H1 (cell line): Measurements from ENCODE around the gene GAPDH. TPM values are rescaled to one million over a fixed set of nuclear protein-coding genes. Genes with fewer than 3 reads are reported as not detected.

ENCODE experiments used
- CTCF ChIA-PET: fragments of 300-600 bp; sonication (Branson Sonifier 250); formaldehyde crosslinking; loops from one replicate; lab custom pipeline; 2021; ENCODE audit not compliant: partially characterized antibody; lab: Charles Lee
- POLR2A ChIA-PET: fragments of 300-600 bp; sonication (Branson Sonifier 250); formaldehyde crosslinking; loops from one replicate; lab custom pipeline; 2021; ENCODE audit warnings: inconsistent platforms; ENCODE audit not compliant: partially characterized antibody; lab: Charles Lee
- DNase-seq, 2 experiments: peaks; one replicate each; pipeline versions ENCODE4 v3.0.0 to v3.0.0-alpha.2; 2010 to 2022; ENCODE audit warnings: low spot score in 2 of 2, low read depth in 1 of 2, mixed read lengths in 1 of 2
- FAIRE-seq: peaks from 2 replicates; lab custom pipeline; 2011; peaks lifted over from hg19 to GRCh38; lab: Jason Lieb, UNC
- H2AFZ ChIP-seq: 2 replicates; pipeline ENCODE4 v1.8.1; 2012; ENCODE audit warnings: low read length, inconsistent platforms
- H2AK5ac ChIP-seq: 2 replicates; pipeline ENCODE4 v1.6.1; 2013; ENCODE audit warnings: low read depth, low read length
- H2BK120ac ChIP-seq: replicated peaks from 2 replicates; pipeline ENCODE3; 2013; ENCODE audit warnings: low read depth, low read length, inconsistent platforms
- H2BK12ac ChIP-seq: 2 replicates; pipeline ENCODE4 v1.6.1; 2013; ENCODE audit warnings: low read depth, low read length
- H2BK15ac ChIP-seq: 2 replicates; pipeline ENCODE4 v1.6.1; 2013; ENCODE audit warnings: low read length
- H2BK20ac ChIP-seq: 2 replicates; pipeline ENCODE4 v1.6.1; 2013; ENCODE audit warnings: low read length
- H2BK5ac ChIP-seq: 2 replicates; pipeline ENCODE4 v1.6.1; 2013; ENCODE audit warnings: low read depth, low read length
- H3K14ac ChIP-seq: 2 replicates; pipeline ENCODE4 v1.6.1; 2013; ENCODE audit warnings: inconsistent platforms; ENCODE audit not compliant: insufficient read length
- H3K18ac ChIP-seq: 2 replicates; pipeline ENCODE4 v1.6.1; 2013; ENCODE audit warnings: low read length; ENCODE audit errors: extremely low read depth
- H3K23ac ChIP-seq: 2 replicates; pipeline ENCODE4 v1.6.1; 2013; ENCODE audit warnings: inconsistent platforms; ENCODE audit not compliant: insufficient read length
- H3K23me2 ChIP-seq: 2 replicates; pipeline ENCODE4 v1.6.1; 2013; ENCODE audit warnings: low read depth, low read length
- H3K27ac ChIP-seq: 2 replicates; pipeline ENCODE4 v1.6.1; 2011; ENCODE audit warnings: low read depth, low read length, inconsistent platforms
- H3K27me3 ChIP-seq, 4 experiments: replicated peaks in 1 of 4; 1 replicate in 1 of 4; 2 replicates in 3 of 4; pipeline versions ENCODE4 v1.6.1 to v1.8.1; 2011 to 2013; ENCODE audit warnings: low read length in 3 of 4, mild to moderate bottlenecking in 3 of 4, inconsistent platforms in 2 of 4, mixed read lengths in 2 of 4, moderate library complexity in 1 of 4; ENCODE audit not compliant: control insufficient read depth in 3 of 4, insufficient read depth in 3 of 4; ENCODE audit errors: extremely low read depth in 1 of 4
- H3K36me3 ChIP-seq, 4 experiments: 2 replicates each; pipeline versions ENCODE4 v1.6.1 to v1.8.1; 2011 to 2013; ENCODE audit warnings: mild to moderate bottlenecking in 4 of 4, low read length in 3 of 4, moderate library complexity in 2 of 4, control low read depth in 1 of 4, inconsistent platforms in 1 of 4; ENCODE audit not compliant: insufficient read depth in 4 of 4, control insufficient read depth in 2 of 4
- H3K4ac ChIP-seq: replicated peaks from 2 replicates; pipeline ENCODE3; 2013; ENCODE audit warnings: low read length, low read depth, mixed read lengths, inconsistent platforms; ENCODE audit not compliant: insufficient read length
- H3K4me1 ChIP-seq, 4 experiments: replicated peaks in 1 of 4; 1 replicate in 1 of 4; 2 replicates in 3 of 4; pipeline versions ENCODE4 v1.6.1 to v1.8.1; 2011 to 2013; ENCODE audit warnings: low read length in 3 of 4, inconsistent platforms in 2 of 4, mixed read lengths in 1 of 4; ENCODE audit not compliant: insufficient read depth in 4 of 4, control insufficient read depth in 3 of 4
- H3K4me2 ChIP-seq, 2 experiments: 2 replicates each; pipeline versions ENCODE4 v1.6.1 to v1.8.1; 2011 to 2013; ENCODE audit warnings: low read depth in 2 of 2, low read length in 2 of 2, control low read depth in 1 of 2, inconsistent platforms in 1 of 2, mild to moderate bottlenecking in 1 of 2; ENCODE audit not compliant: insufficient read depth in 1 of 2
- H3K4me3 ChIP-seq, 4 experiments: fragments of 200-600, 300-600 bp in 1 of 4; sonication (generic), shearing (Covaris generic), sonication (Bioruptor Twin) in 1 of 4; 2 replicates each; pipeline versions ENCODE4 v1.5.1 to v1.8.1; 2011 to 2016; ENCODE audit warnings: low read length in 4 of 4, low read depth in 3 of 4, control low read depth in 2 of 4, inconsistent platforms in 2 of 4, mild to moderate bottlenecking in 2 of 4, mixed read lengths in 1 of 4, moderate library complexity in 1 of 4; ENCODE audit not compliant: insufficient read depth in 2 of 4; ENCODE audit errors: extremely low read depth in 1 of 4
- H3K56ac ChIP-seq: replicated peaks from 2 replicates; pipeline ENCODE3; 2013; ENCODE audit warnings: low read depth, mild to moderate bottlenecking, mixed read lengths, low read length, inconsistent platforms; ENCODE audit not compliant: insufficient read length
- H3K79me1 ChIP-seq: 2 replicates; pipeline ENCODE4 v1.6.1; 2013; ENCODE audit warnings: low read depth, low read length, control low read depth
- H3K79me2 ChIP-seq, 2 experiments: 2 replicates each; pipeline versions ENCODE4 v1.6.1 to v1.8.1; 2012 to 2013; ENCODE audit warnings: low read length in 2 of 2, mild to moderate bottlenecking in 2 of 2, inconsistent platforms in 1 of 2; ENCODE audit not compliant: insufficient read depth in 2 of 2, control insufficient read depth in 1 of 2
- H3K9ac ChIP-seq, 4 experiments: replicated peaks in 1 of 4; 1 replicate in 1 of 4; 2 replicates in 3 of 4; pipeline versions ENCODE4 v1.6.1 to v1.8.1; 2011 to 2013; ENCODE audit warnings: low read depth in 3 of 4, low read length in 3 of 4, control low read depth in 2 of 4, mild to moderate bottlenecking in 2 of 4, moderate library complexity in 2 of 4, inconsistent platforms in 1 of 4; ENCODE audit errors: extremely low read depth in 1 of 4
- H3K9me3 ChIP-seq, 2 experiments: 2 replicates each; pipeline versions ENCODE4 v1.6.1 to v1.8.1; 2012 to 2013; ENCODE audit warnings: mild to moderate bottlenecking in 2 of 2, moderate library complexity in 2 of 2, control low read depth in 1 of 2, inconsistent platforms in 1 of 2, low read depth in 1 of 2, low read length in 1 of 2, mixed read lengths in 1 of 2; ENCODE audit not compliant: insufficient read depth in 2 of 2
- H4K20me1 ChIP-seq, 2 experiments: replicated peaks in 1 of 2; 2 replicates each; pipeline versions ENCODE3 to v1.8.1; 2011 to 2013; ENCODE audit warnings: inconsistent platforms in 2 of 2, low read length in 2 of 2, mild to moderate bottlenecking in 1 of 2; ENCODE audit not compliant: insufficient read depth in 2 of 2, control insufficient read depth in 1 of 2
- H4K5ac ChIP-seq: 2 replicates; pipeline ENCODE4 v1.6.1; 2013; ENCODE audit warnings: low read length, low read depth, mixed read lengths, inconsistent platforms; ENCODE audit not compliant: insufficient read length
- H4K8ac ChIP-seq: 2 replicates; pipeline ENCODE4 v1.8.0; 2013; ENCODE audit warnings: mild to moderate bottlenecking, moderate library complexity, low read length, inconsistent platforms; ENCODE audit not compliant: insufficient read depth; ENCODE audit errors: extremely low read depth
- H4K91ac ChIP-seq: replicated peaks from 2 replicates; pipeline ENCODE3; 2013; ENCODE audit warnings: low read length, mixed read lengths, inconsistent platforms; ENCODE audit not compliant: insufficient read length
- KDM1A ChIP-seq: fragments of 200-600, 300-600 bp; sonication (generic); IDR thresholded peaks from 2 replicates; pipeline ENCODE4 v1.7.1; 2016; ENCODE audit warnings: mild to moderate bottlenecking, low read length, borderline replicate concordance
- NANOG ChIP-seq: IDR thresholded peaks from 2 replicates; pipeline ENCODE4 v1.6.1; 2011; ENCODE audit warnings: low read length, low read depth, mild to moderate bottlenecking, inconsistent platforms; ENCODE audit not compliant: insufficient read depth, poor library complexity, severe bottlenecking
- NRF1 ChIP-seq: IDR thresholded peaks from 2 replicates; pipeline ENCODE4 v1.6.1; 2011; ENCODE audit warnings: mild to moderate bottlenecking, low read depth, low read length, improper control_type of control experiment
- POU5F1 ChIP-seq: IDR thresholded peaks from 2 replicates; pipeline ENCODE4 v1.6.1; 2011; ENCODE audit warnings: low read depth, mild to moderate bottlenecking, low read length, moderate library complexity
- SIX5 ChIP-seq: IDR thresholded peaks from 2 replicates; pipeline ENCODE4 v1.6.1; 2011; ENCODE audit warnings: mild to moderate bottlenecking, low read depth, low read length
- TAF7 ChIP-seq: optimal IDR thresholded peaks from 2 replicates; pipeline ENCODE3; 2011; ENCODE audit warnings: low read depth, mild to moderate bottlenecking, inconsistent platforms, low read length, moderate library complexity, borderline replicate concordance
- TEAD4 ChIP-seq: IDR thresholded peaks from 2 replicates; pipeline ENCODE4 v1.6.1; 2012; ENCODE audit warnings: low read depth, low read length, inconsistent platforms, mixed read lengths
- WGBS, 2 experiments: shearing (Covaris generic) in 1 of 2; methylation state at CpG; one replicate each; pipeline versions ENCODE4 v1.1.6 to v1.1.7; 2013 to 2015; ENCODE audit warnings: low lambda C conversion rate in 2 of 2, mixed read lengths in 2 of 2, inconsistent platforms in 1 of 2, low coverage in 1 of 2, missing lambda C conversion rate in 1 of 2; ENCODE audit not compliant: insufficient replicate concordance in 2 of 2, insufficient coverage in 1 of 2, insufficient read length in 1 of 2; ENCODE audit errors: extremely low coverage in 1 of 2, missing lambda C conversion rate in 1 of 2; 5-methylcytosine and 5-hydroxymethylcytosine counted together
- polyA plus RNA-seq, 7 experiments: library from polyadenylated mRNA; depleted of rRNA in 3 of 7; stranded (reverse) in 5 of 7; unstranded in 2 of 7; fragments of >200 nt in 5 of 7; fragments of 200-250 nt in 2 of 7; gene quantifications; 1 replicate in 5 of 7; 2 replicates in 1 of 7; 4 replicates in 1 of 7; pipeline versions ENCODE4 v1.2.1 to v1.2.3, GENCODE V29; 2011 to 2013; ENCODE audit warnings: missing spikeins in 2 of 7, mixed read lengths in 2 of 7
- total RNA-seq: library from RNA; stranded (reverse); fragmentation: NEBNext Ultra II Directional; extraction: Animal tissue kit (Norgen Biotek cat#: 25700); gene quantifications from 2 replicates; pipeline ENCODE4 v1.2.1, GENCODE V29; 2021

The GAPDH gene
- total and polyA plus RNA-seq, 2 of the 8 experiments (the other 6 are each of a cell fraction or from before 2014, with no cell fraction given): 5,175 to 15,878 TPM

DNA sequence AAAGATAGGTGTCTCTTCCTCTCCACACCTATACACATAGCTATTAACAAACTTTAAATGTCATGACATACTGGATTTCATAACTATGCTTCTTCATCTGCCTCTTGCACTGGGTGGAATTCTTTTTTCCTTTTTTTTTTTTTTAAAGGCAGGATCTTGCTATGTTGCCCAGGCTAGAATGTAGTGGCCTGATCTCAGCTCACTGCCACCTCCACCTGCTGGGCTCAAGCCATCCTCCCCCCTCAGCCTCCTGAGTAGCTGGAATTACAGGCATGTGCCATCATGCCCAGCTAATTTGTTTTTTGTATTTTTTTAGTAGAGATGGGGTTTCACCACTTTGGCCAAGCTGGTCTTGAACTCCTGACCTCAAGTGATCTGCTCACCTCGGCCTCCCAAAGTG lies 46.1 kb upstream of the GAPDH start:
- no peak for DNase-seq
- peaks cover 0 to 14% of the 10 kb centered on the region in 2 experiments; a peak in 3 of 4 replicates for H3K79me2 ChIP-seq
- ChIA-PET CTCF (interaction anchor here (0.8 to 1.5 kb wide), 3 partner anchors 23 to 246 kb away, joined by 3 to 13 read pairs (median 5); no protein-coding TSS in a partner anchor), POLR2A (interaction anchor here (0.6 to 3.7 kb wide), 9 partner anchors 11 to 326 kb away, joined by 3 to 18 read pairs (median 3); partner anchors contain the start of genes GAPDH and VAMP1)
- no peak overlapping the region for H3K23ac ChIP-seq
- no peak overlapping the region for H2BK15ac ChIP-seq
- no peak overlapping the region for H3K4me2 ChIP-seq
- no peak overlapping the region for H3K27ac ChIP-seq
- peaks cover 3% of the 10 kb centered on the region for H3K23me2 ChIP-seq
- no peak overlapping the region for H2AFZ ChIP-seq
- H3K56ac ChIP-seq: no peak overlapping the region
- no peaks in the 10 kb centered on the region; the same call in 1 of the 2 replicates for H3K79me1 ChIP-seq
- H3K4me1 ChIP-seq: peaks cover 0 to 6% (median 1%) of the 10 kb centered on the region in 4 experiments; a peak in 2 of 7 replicates
- no peak overlapping the region for H4K8ac ChIP-seq
- no peak overlapping the region for H3K18ac ChIP-seq
- H2BK12ac ChIP-seq: no peak overlapping the region
- H3K27me3 ChIP-seq: no peaks in the 10 kb centered on the region
- H3K4ac ChIP-seq: no peak overlapping the region
- H4K91ac ChIP-seq: no peak overlapping the region
- H2BK5ac ChIP-seq: no peak overlapping the region
- H3K14ac ChIP-seq: no peak overlapping the region
- no peaks in the 10 kb centered on the region for H4K20me1 ChIP-seq
- H2BK120ac ChIP-seq: no peak overlapping the region
- TF ChIP-seq NRF1 (no peak), NANOG (no peak), TEAD4 (no peak), TAF7 (no peak), POU5F1 (no peak), KDM1A (no peak), SIX5 (no peak)
- no peak for FAIRE-seq
- 100% methylated on average over 1 of the region's 1 CpG; no CpG with 5 or more reads in 1 of the 2 experiments for WGBS, 2 experiments
- H3K4me3 ChIP-seq: no peak overlapping the region
- no peak overlapping the region for H3K9ac ChIP-seq
- H2AK5ac ChIP-seq: no peak overlapping the region
- H2BK20ac ChIP-seq: no peak overlapping the region
- peaks cover 0 to 10% (median 0%) of the 10 kb centered on the region in 4 experiments; a peak in 2 of 8 replicates for H3K36me3 ChIP-seq
- no peak overlapping the region for H4K5ac ChIP-seq
- H3K9me3 ChIP-seq: no peaks in the 10 kb centered on the region
